Measurements from ENCODE around the gene CEP120.

Gene CEP120

GRCh38 chr5:123429221-123429954, 6.2 kb upstream of the CEP120 start:
- Histone ChIP-seq H4K8ac (ENCODE audit: low read depth, low read length) (no peak overlapping the region), H3K23ac (ENCODE audit: low read depth, low read length, poor library complexity) (no peak overlapping the region), H2BK120ac (ENCODE audit: low read depth, low read length) (no peak overlapping the region), H3K9ac (ENCODE audit: low read depth, low read length, poor library complexity) (no peak overlapping the region), H3K18ac (ENCODE audit: low read length) (no peak overlapping the region), H3K27ac (replicated peaks; ENCODE audit: low read length) (no peak overlapping the region), H2AK5ac (ENCODE audit: low read depth, low read length) (no peak overlapping the region), H3K79me1 (ENCODE audit: low read depth, low read length) (no peaks in the 10 kb centered on the region), H3K36me3 (replicated peaks in 1 of 2; ENCODE audit: control insufficient read depth in 2 of 2, insufficient read depth in 2 of 2, low read length in 2 of 2) (no peaks in the 10 kb centered on the region), H3K4me1 (ENCODE audit: control insufficient read depth in 2 of 2, insufficient read depth in 1 of 2, low read depth in 1 of 2, low read length in 2 of 2) (no peaks in the 10 kb centered on the region), H2BK12ac (ENCODE audit: low read length) (no peak overlapping the region), H3K9me3 (replicated peaks in 1 of 2; ENCODE audit: control insufficient read depth in 2 of 2, insufficient read depth in 1 of 2, low read depth in 1 of 2, low read length in 2 of 2) (no peaks in the 10 kb centered on the region), H3K4ac (ENCODE audit: low read length) (no peak overlapping the region), H2BK15ac (ENCODE audit: low read length) (no peak overlapping the region), H2BK5ac (ENCODE audit: low read length) (no peak overlapping the region), H3K4me3 (ENCODE audit: low read length in 2 of 2) (no peak overlapping the region), H2AFZ (ENCODE audit: low read length) (no peak overlapping the region), H3K14ac (ENCODE audit: low read length) (no peak overlapping the region), H3K27me3 (ENCODE audit: control insufficient read depth in 3 of 3, insufficient read depth in 3 of 3, low read depth in 1 of 3, low read length in 3 of 3) (no peaks in the 10 kb centered on the region), H4K91ac (ENCODE audit: low read depth, low read length, poor library complexity) (no peak overlapping the region), H3K4me2 (ENCODE audit: insufficient read depth, low read length, poor library complexity, severe bottlenecking) (no peak overlapping the region)
- no CpG with 5 or more reads among the region's 3 CpGs for whole genome bisulfite sequencing, 2 donors (ENCODE audit: extremely low coverage in 2 of 2, insufficient read length in 2 of 2, insufficient replicate concordance in 1 of 2)
- no peak for DNase-seq (ENCODE audit: low spot score)

GRCh38 chr5:123428521-123429220, 5.5 kb upstream of the CEP120 start:
- H2BK12ac ChIP-seq (ENCODE audit: low read length), result no peak overlapping the region
- H3K9ac ChIP-seq (ENCODE audit: low read depth, low read length, poor library complexity), result no peak overlapping the region
- DNase-seq (ENCODE audit: low spot score), result no peak
- no peak overlapping the region for H3K4me2 ChIP-seq (ENCODE audit: insufficient read depth, low read length, poor library complexity, severe bottlenecking)
- H4K91ac ChIP-seq (ENCODE audit: low read depth, low read length, poor library complexity), result no peak overlapping the region
- no CpG with 5 or more reads among the region's 3 CpGs for WGBS, 2 donors (ENCODE audit: extremely low coverage in 2 of 2, insufficient read length in 2 of 2, insufficient replicate concordance in 1 of 2)
- H2BK120ac ChIP-seq (ENCODE audit: low read depth, low read length), result no peak overlapping the region
- H3K18ac ChIP-seq (ENCODE audit: low read length), result no peak overlapping the region
- H3K4ac ChIP-seq (ENCODE audit: low read length), result no peak overlapping the region
- H3K14ac ChIP-seq (ENCODE audit: low read length), result no peak overlapping the region
- H3K27ac ChIP-seq (replicated peaks; ENCODE audit: low read length), result no peak overlapping the region
- H2BK15ac ChIP-seq (ENCODE audit: low read length), result no peak overlapping the region
- H2AK5ac ChIP-seq (ENCODE audit: low read depth, low read length), result no peak overlapping the region
- no peak overlapping the region for H2BK5ac ChIP-seq (ENCODE audit: low read length)
- H3K4me1 ChIP-seq (ENCODE audit: control insufficient read depth in 2 of 2, insufficient read depth in 1 of 2, low read depth in 1 of 2, low read length in 2 of 2), result no peaks in the 10 kb centered on the region
- H3K27me3 ChIP-seq (ENCODE audit: control insufficient read depth in 3 of 3, insufficient read depth in 3 of 3, low read depth in 1 of 3, low read length in 3 of 3), result no peaks in the 10 kb centered on the region
- no peaks in the 10 kb centered on the region for H3K9me3 ChIP-seq (replicated peaks in 1 of 2; ENCODE audit: control insufficient read depth in 2 of 2, insufficient read depth in 1 of 2, low read depth in 1 of 2, low read length in 2 of 2)
- H3K36me3 ChIP-seq (replicated peaks in 1 of 2; ENCODE audit: control insufficient read depth in 2 of 2, insufficient read depth in 2 of 2, low read length in 2 of 2), result no peaks in the 10 kb centered on the region
- H3K79me1 ChIP-seq (ENCODE audit: low read depth, low read length), result no peaks in the 10 kb centered on the region
- H2AFZ ChIP-seq (ENCODE audit: low read length), result peak overlapping the region; percentile 31
- no peak overlapping the region for H4K8ac ChIP-seq (ENCODE audit: low read depth, low read length)
- H3K23ac ChIP-seq (ENCODE audit: low read depth, low read length, poor library complexity), result no peak overlapping the region
- H3K4me3 ChIP-seq (ENCODE audit: low read length in 2 of 2), result no peak overlapping the region

DNA sequence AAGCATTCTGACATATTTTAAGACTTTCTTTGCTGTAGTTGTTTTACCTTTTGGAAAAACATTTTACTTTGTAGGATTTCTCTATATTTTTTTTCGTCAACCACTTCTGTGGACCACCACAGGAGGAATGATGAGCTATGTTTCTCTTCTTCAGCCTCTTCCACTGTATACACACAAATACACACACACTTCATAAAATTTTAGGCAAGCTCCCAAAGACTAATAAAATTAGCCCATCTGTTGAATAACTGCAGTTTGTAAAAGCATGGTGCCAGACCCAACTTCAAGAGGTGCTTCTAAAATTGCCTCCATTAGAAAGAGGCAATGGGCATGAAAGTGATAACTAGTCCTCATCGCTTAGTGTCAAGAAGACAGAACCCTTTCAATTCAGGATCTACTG, 4.1 kb upstream of the CEP120 start:
- no peak overlapping the region for H3K23ac ChIP-seq (ENCODE audit: low read depth, low read length, poor library complexity)
- H3K18ac ChIP-seq (ENCODE audit: low read length), result no peak overlapping the region
- H3K36me3 ChIP-seq (replicated peaks in 1 of 2; ENCODE audit: control insufficient read depth in 2 of 2, insufficient read depth in 2 of 2, low read length in 2 of 2), result no peaks in the 10 kb centered on the region
- no peak overlapping the region for H3K4ac ChIP-seq (ENCODE audit: low read length)
- DNase-seq (ENCODE audit: low spot score), result no peak
- H2AFZ ChIP-seq (ENCODE audit: low read length), result no peak overlapping the region
- H3K79me1 ChIP-seq (ENCODE audit: low read depth, low read length), result peaks cover under 1% of the 10 kb centered on the region
- H2BK5ac ChIP-seq (ENCODE audit: low read length), result no peak overlapping the region
- H3K27ac ChIP-seq (replicated peaks; ENCODE audit: low read length), result no peak overlapping the region
- no peak overlapping the region for H2BK15ac ChIP-seq (ENCODE audit: low read length)
- no peak overlapping the region for H3K9ac ChIP-seq (ENCODE audit: low read depth, low read length, poor library complexity)
- no peak overlapping the region for H3K4me3 ChIP-seq (ENCODE audit: low read length in 2 of 2)
- WGBS, 2 donors (ENCODE audit: extremely low coverage in 2 of 2, insufficient read length in 2 of 2, insufficient replicate concordance in 1 of 2), result no CpG with 5 or more reads among the region's 2 CpGs
- H3K9me3 ChIP-seq (replicated peaks in 1 of 2; ENCODE audit: control insufficient read depth in 2 of 2, insufficient read depth in 1 of 2, low read depth in 1 of 2, low read length in 2 of 2), result no peaks in the 10 kb centered on the region
- no peak overlapping the region for H3K4me2 ChIP-seq (ENCODE audit: insufficient read depth, low read length, poor library complexity, severe bottlenecking)
- no peak overlapping the region for H2BK12ac ChIP-seq (ENCODE audit: low read length)
- no peaks in the 10 kb centered on the region for H3K4me1 ChIP-seq (ENCODE audit: control insufficient read depth in 2 of 2, insufficient read depth in 1 of 2, low read depth in 1 of 2, low read length in 2 of 2)
- no peak overlapping the region for H4K91ac ChIP-seq (ENCODE audit: low read depth, low read length, poor library complexity)
- H3K14ac ChIP-seq (ENCODE audit: low read length), result no peak overlapping the region
- H4K8ac ChIP-seq (ENCODE audit: low read depth, low read length), result no peak overlapping the region
- no peak overlapping the region for H2BK120ac ChIP-seq (ENCODE audit: low read depth, low read length)
- H2AK5ac ChIP-seq (ENCODE audit: low read depth, low read length), result no peak overlapping the region
- H3K27me3 ChIP-seq (ENCODE audit: control insufficient read depth in 3 of 3, insufficient read depth in 3 of 3, low read depth in 1 of 3, low read length in 3 of 3), result no peaks in the 10 kb centered on the region

GRCh38 chr5:123425431-123425830, 2.2 kb upstream of the CEP120 start:
- Histone ChIP-seq H3K4me3 (ENCODE audit: low read length in 2 of 2) (no peak overlapping the region), H3K23ac (ENCODE audit: low read depth, low read length, poor library complexity) (no peak overlapping the region), H2BK15ac (ENCODE audit: low read length) (no peak overlapping the region), H3K4ac (ENCODE audit: low read length) (no peak overlapping the region), H4K8ac (ENCODE audit: low read depth, low read length) (no peak overlapping the region), H3K9me3 (replicated peaks in 1 of 2; ENCODE audit: control insufficient read depth in 2 of 2, insufficient read depth in 1 of 2, low read depth in 1 of 2, low read length in 2 of 2) (no peaks in the 10 kb centered on the region), H3K79me1 (ENCODE audit: low read depth, low read length) (peaks cover 2% of the 10 kb centered on the region), H2BK120ac (ENCODE audit: low read depth, low read length) (no peak overlapping the region), H3K18ac (ENCODE audit: low read length) (no peak overlapping the region), H2AK5ac (ENCODE audit: low read depth, low read length) (no peak overlapping the region), H4K91ac (ENCODE audit: low read depth, low read length, poor library complexity) (no peak overlapping the region), H3K4me2 (ENCODE audit: insufficient read depth, low read length, poor library complexity, severe bottlenecking) (no peak overlapping the region), H2AFZ (ENCODE audit: low read length) (peak overlapping the region; percentile 50), H3K9ac (ENCODE audit: low read depth, low read length, poor library complexity) (no peak overlapping the region), H3K27ac (replicated peaks; ENCODE audit: low read length) (no peak overlapping the region), H3K27me3 (ENCODE audit: control insufficient read depth in 3 of 3, insufficient read depth in 3 of 3, low read depth in 1 of 3, low read length in 3 of 3) (no peaks in the 10 kb centered on the region), H3K36me3 (replicated peaks in 1 of 2; ENCODE audit: control insufficient read depth in 2 of 2, insufficient read depth in 2 of 2, low read length in 2 of 2) (peaks cover 0 to 2% of the 10 kb centered on the region in 2 donors), H3K4me1 (ENCODE audit: control insufficient read depth in 2 of 2, insufficient read depth in 1 of 2, low read depth in 1 of 2, low read length in 2 of 2) (peaks cover 0 to 8% of the 10 kb centered on the region in 2 donors), H2BK12ac (ENCODE audit: low read length) (no peak overlapping the region), H3K14ac (ENCODE audit: low read length) (no peak overlapping the region), H2BK5ac (ENCODE audit: low read length) (no peak overlapping the region)
- WGBS, 2 donors (ENCODE audit: extremely low coverage in 2 of 2, insufficient read length in 2 of 2, insufficient replicate concordance in 1 of 2), result no CpG with 5 or more reads among the region's 4 CpGs
- DNase-seq (ENCODE audit: low spot score), result no peak

Data from neuronal stem cell (in vitro differentiated cells).